Left ventricle myocardium superior (tissue), 1 donor: ENCODE results near the gene TACC3. TPM values are rescaled to one million over a fixed set of nuclear protein-coding genes. Genes with fewer than 3 reads are reported as not detected.

Experiments used
- ATAC-seq: fragments of 200-7000 bp; cut with Tn5 transposase; one replicate; pipeline ENCODE4 v1.9.1; 2020; ENCODE audit warnings: mild to moderate bottlenecking, moderate library complexity
- DNase-seq: peaks from one replicate; pipeline ENCODE4 v3.0.0-alpha.2; 2020
- intact Hi-C: fragments of 100-400 bp; cut with micrococcal nuclease; formaldehyde crosslinking; loops from one replicate; pipeline ENCODE4 v1.11.0; 2022
- total RNA-seq: library from RNA; stranded (reverse); fragmentation: NEBNext Ultra II Directional; extraction: Animal tissue kit (Norgen Biotek cat#: 25700); gene quantifications from one replicate; pipeline ENCODE4 v1.2.1, GENCODE V29; 2021
- donor health status: DM: no; HTN: yes; CAD: no; lungs with severe emphysema.

TACC3 gene
- total RNA-seq, 1 donor from 2014 or later: 6.4 TPM

DNA sequence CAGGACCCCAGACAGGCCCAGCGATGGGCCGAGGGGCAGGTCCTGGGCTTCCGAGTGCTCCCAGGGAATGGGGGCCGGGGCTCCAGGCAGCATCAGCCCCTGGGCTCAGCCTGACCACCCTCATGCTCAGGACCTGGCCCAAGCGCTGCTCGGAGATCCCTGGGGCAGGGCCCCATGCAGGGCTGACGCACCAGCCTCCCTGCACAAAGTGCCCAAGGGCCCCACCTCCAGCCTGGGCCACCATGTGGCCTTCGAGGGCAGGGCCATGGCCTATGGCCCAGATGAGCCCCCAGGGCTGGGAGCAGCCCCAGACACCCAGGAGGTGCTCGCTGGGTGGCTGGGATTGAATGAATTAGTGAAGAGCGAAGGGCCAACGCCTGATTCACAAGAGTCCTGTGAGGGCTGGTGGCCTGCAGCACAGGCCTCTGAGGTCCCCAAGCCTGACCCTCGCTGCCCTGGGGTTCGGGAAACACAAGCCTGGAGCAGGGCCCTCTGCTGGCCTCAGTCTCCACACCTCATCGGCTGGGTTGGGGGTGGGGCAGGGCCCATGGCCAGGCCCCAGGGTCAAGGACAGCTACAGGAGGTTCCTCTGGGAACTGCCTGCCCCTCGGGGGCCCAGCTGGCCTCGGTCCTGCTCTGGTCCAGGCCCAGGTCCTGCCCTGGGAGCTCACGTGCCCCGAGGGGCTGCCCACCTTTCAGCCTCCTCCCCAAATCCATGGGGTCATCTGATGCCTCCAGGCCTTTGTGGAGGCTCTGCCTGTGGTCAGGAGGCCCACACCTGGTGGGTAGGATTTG lies 58.5 kb downstream of the TACC3 start:
- ATAC-seq (no peak), DNase-seq (no peak)
- intact Hi-C loops: no loop called here

DNA sequence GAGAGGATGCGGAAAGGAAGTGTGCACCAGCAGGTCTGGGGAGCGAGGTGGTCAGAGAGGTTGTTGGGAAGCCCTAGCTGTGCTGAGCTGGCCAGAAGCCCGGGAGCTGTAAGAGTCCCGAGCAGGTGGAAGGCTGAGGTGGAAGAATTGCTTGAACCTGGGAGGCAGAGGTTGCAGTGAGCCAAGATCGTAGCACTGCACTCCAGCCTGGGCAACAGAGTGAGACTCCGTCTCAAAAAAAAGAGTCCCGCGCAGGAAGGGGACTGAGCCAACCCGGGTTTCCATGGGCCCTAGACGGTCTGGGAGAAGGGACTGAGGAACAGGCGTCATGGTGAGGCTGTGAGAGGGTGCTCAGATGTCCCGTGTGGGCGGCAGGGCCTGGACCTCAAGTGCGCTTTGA lies 59.1 kb downstream of the TACC3 start:
- intact Hi-C loops: no loop called here
- ATAC-seq: no peak

DNA sequence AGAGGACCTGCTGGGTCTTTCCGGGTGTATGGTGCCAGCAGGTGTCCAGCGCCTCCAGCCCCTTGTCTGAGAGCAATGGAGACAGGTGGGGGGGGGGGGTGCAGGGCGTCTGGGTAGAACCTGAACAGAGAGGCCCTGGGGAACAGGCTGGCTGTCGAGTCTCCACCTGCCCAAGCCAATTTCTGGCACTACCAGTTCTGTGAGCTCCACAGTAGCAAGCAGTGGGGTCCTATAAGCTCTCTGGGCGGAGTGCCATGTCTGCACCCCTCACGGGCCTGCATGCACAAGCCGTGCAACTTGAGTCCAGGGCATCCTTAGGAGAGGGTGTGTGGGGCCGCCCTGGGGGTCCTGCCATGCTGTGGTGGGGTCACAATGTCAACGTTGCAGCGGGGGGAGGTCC lies 61.7 kb downstream of the TACC3 start:
- DNase-seq: no peak
- no peak for ATAC-seq
- intact Hi-C loops: no loop called here

More for the DNA sequence above, 59.1 kb downstream of the TACC3 start:
- no peak for DNase-seq

DNA sequence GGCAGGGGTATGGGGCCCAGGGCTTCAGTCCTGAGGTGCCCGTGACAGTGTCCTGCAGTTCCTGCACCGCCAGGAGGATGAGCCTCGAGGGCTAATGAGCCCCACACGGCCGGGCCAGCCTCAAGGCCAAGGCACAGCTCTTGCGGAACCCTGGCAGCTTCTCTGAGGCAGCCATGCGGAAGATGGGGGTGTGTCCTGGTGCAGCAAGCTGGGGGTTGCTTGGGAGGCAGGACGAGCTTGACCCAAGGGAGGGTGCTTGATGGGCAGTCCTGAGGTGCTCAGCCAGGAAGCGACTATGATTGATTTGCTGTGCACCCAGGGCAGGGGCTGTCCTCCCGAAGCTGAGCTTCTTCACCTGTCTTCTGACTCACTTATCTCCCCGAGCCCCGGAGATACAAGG lies 62.6 kb downstream of the TACC3 start:
- intact Hi-C loops: no loop called here
- no peak for DNase-seq
- ATAC-seq: no peak

DNA sequence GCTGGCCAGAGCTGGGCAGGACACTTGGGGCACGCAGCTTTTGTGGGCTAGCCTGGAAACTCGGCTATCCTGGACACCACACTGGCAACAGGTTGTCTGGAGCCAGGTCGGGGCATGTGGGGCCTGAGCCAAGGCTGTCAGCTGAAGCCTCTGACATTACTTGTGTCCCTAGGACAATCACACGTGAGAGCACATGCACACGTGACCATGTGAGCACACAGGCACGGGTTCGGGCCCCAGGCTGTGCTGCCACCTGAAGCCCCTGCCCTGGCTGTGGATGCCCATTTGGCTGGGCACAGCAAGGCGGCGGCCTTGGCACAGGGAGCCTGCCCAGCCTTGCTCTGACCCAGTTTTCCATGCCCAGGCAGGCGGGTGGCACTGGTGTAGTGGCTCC lies 63.1 kb downstream of the TACC3 start:
- intact Hi-C loops: no loop called here
- no peak for ATAC-seq
- DNase-seq: no peak

DNA sequence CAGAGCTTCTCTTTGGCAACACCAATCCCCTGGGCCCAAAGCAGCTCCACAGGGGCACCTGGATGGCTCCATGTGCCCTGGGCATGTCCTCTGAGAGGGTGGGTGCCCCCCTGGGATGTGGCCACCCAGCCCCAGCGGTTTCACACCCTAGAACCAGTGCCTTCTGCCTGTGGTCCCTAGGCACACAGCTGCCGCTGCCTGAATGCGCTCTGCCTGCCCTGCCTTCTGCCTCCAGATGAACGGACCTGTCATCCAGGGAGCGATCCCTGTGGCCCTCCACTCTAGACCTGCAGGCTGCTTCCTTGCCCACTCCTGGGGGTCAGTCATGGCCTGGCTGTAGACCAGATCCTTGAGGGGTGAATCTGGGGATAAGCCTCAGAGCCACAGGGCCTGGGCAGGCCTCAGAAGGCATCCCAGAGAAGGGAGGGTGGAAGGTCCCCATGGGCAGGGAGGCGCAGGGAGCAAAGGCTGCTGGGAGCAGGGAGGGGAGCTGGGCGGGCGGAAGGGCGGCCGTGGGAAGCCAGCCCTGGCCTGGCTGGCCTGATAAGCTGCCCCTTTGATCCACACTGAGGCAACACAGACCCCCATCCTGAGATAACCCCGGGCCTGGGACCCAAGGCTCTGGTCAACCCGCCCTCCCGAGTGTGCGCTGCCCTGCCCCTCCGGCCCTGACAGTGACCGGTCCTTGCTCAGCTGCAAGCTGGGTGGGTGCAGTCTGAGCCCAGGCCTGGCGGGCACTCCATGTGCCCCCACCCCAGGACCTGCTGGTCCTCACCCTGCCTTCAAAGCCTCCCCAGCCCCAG lies 63.7 kb downstream of the TACC3 start:
- peak; percentile 86 for ATAC-seq
- intact Hi-C loops: no loop called here
- DNase-seq: peak; percentile 63

DNA sequence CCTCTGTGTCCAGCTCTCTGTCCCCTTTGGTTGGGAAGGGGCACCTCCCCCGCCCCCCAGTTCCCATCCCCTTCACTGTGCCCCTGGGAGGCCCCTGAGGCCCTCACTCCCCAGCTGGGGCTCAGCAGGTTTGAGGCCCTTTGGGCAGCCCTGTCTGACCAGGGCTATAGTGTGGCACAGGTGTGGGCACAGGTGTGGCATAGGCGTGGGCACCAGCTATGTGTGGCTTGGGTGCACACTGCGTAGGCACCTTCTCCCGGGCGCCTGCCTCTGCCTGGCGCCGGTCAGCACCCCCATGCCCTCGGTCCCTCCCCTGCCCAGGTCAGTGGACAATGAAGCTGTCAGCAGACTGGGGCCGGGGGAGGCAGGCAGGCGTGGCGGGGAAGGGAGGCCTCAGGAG lies 64.3 kb downstream of the TACC3 start:
- DNase-seq: no peak
- intact Hi-C loops: no loop called here
- ATAC-seq: peak; percentile 6

DNA sequence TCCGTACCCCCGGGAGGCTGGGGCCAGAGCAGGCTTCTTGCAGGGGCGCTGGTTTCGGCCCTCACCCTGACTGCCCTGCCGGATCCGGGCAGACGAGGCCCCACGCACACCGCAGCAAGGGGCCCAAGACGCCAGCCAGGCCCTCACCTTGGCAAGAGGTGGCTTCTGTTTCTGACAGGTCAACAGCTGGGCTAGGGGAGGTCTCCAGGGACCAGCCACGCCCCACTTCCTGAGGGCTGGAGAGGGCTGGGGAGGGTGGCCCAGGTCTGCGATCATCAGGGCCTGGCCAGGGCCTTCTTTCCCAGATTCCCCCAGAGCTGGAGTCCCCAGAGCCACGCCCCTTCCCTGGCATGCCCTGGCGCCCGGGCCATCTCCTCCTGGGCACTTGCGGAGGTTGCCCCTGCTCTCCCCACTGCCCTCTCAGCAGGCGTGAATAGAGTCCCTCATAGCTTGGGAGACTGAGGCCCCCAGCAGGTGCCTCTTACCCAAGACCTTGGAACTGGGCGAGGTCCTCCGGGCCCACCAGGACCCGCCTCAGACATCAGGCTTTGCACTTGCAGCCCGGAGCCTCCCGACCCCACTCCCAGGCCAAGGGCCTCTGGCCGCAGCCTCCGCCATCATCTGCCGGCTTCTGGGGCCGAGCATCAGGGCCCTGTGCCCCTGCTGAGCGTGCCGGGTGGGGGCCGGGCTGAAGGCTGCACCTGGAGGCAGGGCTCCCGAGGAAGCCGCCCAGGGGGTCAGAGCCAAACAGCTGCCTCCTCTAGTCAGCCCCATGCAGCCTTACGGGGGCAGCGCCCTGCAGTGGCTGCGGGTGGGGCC lies 65.4 kb downstream of the TACC3 start:
- ATAC-seq (no peak), DNase-seq (no peak)
- intact Hi-C loops: no loop called here

DNA sequence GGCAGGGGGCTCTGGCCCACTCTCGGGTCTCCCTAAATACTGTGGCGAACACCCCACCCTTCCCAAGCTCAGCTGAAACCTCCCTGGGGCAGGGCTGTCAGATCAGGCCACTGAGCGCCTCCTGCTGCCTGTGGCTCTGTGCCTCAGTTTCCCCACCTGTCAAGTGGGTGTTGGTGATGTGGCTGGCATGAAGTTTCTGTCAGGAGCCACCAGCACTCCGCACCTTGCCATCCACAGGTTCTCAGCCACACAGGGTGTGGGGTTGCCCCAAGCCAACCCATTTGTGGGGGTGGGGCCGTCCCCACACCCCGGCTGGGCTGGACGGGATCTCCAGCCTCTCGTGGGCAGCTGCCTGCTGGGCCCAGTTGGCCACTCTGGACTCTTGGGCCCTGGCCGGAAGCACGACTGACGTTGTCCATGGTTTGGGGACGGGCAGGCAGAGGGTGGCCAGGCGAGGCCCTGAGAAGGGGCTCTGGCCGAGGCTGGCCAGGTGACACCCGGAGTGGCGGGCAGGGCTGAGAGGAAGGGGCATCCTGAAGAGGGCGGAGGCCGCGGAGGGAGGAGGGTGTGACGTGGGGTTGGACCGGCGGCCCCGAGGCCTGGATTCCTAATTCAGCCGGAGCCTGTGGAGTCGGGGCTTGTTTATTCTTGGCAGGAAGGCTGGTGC lies 66.2 kb downstream of the TACC3 start:
- intact Hi-C loops: no loop called here
- no peak for DNase-seq
- no peak for ATAC-seq

DNA sequence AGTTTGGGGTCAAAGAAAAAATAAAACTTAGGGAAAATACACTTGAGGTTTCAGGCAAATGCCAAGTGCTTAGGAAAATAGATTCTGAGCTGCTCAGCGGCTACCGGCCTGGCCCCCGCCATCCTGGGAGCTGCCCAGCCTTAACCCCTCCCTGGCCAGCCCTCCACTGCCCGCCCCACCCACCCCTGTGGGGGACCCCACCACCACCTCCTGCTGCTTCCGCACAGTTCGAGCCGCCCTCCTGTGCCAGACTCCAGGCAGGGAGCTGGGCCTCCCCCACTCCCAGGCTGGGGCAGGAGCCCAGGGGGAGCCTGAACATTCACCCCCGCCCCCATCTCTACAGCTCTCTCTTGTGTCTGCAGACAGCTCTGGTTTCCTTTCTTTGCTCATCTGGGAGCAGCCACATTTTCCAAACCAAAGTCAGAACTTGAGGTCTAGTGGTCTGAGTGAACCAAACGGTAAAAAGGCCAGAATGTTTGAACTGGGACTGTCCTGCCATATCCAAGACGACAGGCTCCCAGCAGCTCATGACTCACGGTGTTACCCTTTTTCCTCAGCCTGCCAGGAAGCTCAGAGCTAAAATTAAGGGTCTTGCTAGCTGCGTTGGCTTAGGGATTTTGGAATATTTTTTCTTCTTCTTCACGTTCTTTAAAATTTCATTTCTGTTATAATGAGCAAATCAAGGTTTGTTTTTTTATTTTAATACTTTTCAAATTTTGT lies 67.1 kb downstream of the TACC3 start:
- intact Hi-C loops: no loop called here
- DNase-seq (no peak), ATAC-seq (no peak)

DNA sequence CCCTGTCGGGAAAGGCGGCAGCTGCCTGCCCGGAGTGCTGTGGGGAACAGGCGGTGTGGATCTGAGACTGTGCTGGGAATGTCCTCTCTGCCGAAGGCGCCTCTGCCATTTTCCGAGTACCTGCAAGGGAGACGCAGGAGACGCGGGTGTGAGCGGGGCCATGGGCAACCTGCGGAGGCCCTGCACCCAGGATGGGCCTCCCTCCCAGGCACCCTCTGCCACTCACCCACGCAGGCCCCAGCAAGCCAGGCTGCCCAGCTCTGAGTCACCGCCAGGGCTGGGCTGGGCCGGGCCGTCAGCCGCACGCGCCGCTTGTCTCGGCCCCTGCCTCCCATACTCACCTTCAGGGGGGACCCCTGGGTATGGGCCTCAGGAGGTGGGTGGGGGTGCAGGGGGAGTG lies 68.2 kb downstream of the TACC3 start:
- no peak for ATAC-seq
- DNase-seq: no peak
- intact Hi-C loops: no loop called here

DNA sequence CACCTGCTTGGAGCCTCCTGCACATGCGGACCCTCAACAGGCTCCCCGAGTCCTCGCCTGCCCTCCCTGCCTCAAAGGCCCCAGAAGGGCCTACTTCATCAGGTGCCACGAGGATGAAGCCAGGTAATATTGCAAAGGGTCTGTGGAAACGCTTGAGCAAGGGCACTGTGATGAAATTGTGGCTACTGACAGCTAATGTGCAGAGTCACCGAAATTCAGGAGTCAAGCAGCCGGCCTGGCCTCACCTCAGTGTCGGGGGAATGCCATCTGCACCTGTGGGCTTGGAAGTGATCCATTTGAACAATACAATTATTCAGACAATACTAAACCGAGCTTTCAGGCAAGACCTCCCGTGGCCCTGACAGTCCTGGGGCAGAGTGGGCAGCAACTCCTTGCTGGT lies 68.7 kb downstream of the TACC3 start:
- no peak for DNase-seq
- intact Hi-C loops: no loop called here
- ATAC-seq: no peak

DNA sequence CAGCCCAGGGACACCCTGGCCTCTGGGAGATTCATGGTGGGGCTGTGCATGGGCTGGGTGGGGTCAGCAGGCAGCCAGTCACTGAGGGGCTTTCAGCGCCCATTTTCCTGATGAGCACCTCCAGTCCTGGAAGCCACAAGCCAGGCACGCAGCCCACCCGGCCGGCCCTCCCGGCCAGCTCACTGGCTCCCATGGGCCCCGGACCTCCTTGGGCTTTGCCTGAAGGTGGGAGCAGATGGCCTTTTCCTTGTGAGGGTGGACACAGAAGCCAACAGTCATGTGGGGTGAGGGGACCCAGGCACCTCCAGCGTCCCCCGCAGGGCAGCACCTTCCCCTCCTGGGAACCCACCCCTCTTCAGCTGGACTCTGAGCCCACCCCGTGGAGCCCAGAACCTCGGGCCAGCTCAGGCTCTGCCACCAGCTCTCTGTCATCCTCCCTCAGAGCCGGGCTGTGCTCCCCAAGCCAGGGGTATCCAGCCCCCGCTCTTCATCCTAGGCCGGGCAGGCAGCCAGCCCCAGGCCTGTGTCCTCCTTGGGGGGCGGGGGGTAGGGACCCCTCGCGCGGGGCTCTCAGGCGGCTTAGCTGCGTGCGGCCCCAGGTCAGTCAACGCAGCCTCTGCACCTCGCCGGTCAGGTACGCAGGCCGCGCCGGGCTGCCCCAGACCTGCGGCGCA lies 71.0 kb downstream of the TACC3 start:
- intact Hi-C loops: no loop called here
- ATAC-seq (no peak), DNase-seq (no peak)

DNA sequence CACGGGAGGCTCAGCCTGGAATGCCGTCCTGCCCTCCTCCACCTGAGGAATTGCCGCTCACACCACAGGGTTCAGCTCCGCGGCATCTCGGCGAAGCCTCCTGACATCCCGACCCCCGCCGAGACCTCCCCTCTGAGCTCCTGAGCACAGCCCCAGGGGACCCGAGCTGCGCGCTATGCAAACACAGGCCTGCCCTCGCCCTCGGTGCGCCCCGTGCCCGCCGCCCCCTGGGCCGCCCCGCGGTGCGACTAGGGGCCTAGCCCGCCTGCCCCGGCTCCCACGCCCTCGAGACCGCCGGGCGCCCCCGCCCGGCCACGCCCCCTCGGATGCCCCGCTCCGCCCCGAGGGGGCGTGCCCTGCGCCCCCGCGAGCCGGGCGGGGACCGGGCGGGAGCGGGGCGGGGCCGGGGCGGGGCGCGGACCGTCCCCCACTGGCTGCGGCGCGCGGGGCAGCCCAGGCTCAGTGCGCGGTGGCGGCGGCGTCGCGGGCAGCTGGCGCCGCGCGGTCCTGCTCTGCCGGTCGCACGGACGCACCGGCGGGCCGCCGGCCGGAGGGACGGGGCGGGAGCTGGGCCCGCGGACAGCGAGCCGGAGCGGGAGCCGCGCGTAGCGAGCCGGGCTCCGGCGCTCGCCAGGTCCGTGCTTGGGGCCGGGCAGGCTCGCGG lies 71.6 kb downstream of the TACC3 start, which contains the start of gene FGFR3:
Gene FGFR3, plus strand, starts transcription at position 462 of the 664 bp plus-strand sequence. CDS start 642 bp downstream, outside the sequence.
- DNase-seq: peak; percentile 71
- ATAC-seq: peak; percentile 88
- intact Hi-C loops: no loop called here

DNA sequence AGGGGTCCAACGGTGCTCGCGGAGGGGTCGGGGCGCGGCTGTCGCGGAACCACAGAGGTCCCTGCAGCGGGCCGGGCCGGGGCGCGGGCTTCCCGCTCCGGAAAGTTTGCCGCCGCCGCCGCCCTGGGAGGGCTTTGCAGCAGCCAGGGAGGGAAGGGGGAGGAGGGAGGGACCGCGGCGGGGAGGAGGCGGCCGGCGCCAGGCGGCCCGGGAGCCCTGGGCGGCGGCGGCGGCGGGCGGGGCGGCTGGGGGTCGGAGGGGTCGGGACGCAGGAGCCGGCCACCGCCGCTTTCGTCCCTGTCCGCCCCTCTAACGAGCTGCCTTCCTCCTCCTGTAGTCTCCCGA lies 72.1 kb downstream of the TACC3 start:
- DNase-seq (peak; percentile 66), ATAC-seq (peak; percentile 42)
- intact Hi-C loops: no loop called here

DNA sequence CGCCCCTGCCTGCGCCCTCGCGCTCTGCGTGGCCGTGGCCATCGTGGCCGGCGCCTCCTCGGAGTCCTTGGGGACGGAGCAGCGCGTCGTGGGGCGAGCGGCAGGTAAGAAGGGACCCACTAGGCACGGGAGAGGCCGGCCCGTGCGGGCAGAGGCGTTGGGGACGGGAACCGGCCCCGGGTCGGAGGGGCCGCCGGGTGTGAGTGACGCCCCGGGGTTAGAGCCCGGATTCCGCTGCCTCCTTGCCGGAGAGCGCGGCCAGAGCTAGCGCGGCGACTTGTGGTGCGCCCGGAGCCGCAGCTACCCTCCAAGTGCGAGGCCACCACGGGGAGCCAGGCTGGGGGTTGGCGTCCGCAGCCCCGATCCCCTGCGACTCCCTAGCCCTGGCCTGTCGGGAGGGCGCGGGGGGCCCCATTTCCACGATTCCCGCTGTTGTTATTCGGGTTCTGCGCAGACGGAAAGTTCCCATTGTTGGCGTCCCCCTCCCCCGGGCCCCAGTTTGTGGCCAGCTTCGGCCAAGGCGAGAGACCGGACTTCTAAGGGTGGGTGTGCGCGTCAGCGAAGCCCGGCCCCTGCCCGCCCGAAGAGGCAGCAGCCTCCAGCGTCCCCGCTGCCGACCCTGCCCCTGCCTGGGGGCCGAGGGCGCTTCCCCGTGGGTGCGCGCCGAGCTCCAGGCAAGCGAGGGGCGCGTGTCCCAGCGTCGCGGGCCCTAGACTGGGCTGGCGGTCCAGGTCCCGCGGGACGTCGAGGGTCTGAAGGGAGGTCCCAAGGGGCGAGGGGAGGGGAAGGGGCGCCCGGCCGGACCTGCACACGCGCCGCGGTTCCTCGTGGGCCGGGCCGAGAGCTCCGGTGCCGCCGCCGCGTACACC lies 72.9 kb downstream of the TACC3 start:
- DNase-seq (no peak), ATAC-seq (no peak)
- intact Hi-C loops: no loop called here
